AG04450 (cell line): Measurements from ENCODE around the gene DUSP16. TPM values are rescaled to one million over a fixed set of nuclear protein-coding genes. Genes with fewer than 3 reads are reported as not detected.

Source experiments
- CTCF ChIA-PET: fragments of 300-600, 350-600 bp; formaldehyde crosslinking; extraction: SDS; loops from one replicate; lab custom pipeline; 2022; ENCODE audit warnings: antibody characterized with exemption, inconsistent platforms; lab: Charles Lee
- POLR2A ChIA-PET: fragments of 350-600 bp; formaldehyde crosslinking; extraction: SDS; loops from one replicate; lab custom pipeline; 2021; ENCODE audit warnings: antibody characterized with exemption, inconsistent platforms; lab: Yijun Ruan, JAX
- DNase-seq: peaks from one replicate; pipeline ENCODE4 v3.0.0-alpha.2; 2011; ENCODE audit warnings: low read depth, low spot score
- H3K27ac ChIP-seq: one replicate; pipeline ENCODE4 v1.5.1; 2012; ENCODE audit warnings: low read depth, low read length, control low read depth
- H3K27me3 ChIP-seq: one replicate; pipeline ENCODE4 v1.6.0; 2012; ENCODE audit warnings: low read length; ENCODE audit not compliant: control insufficient read depth, insufficient read depth
- H3K4me3 ChIP-seq: 2 replicates; pipeline ENCODE4 v1.5.1; 2011; ENCODE audit warnings: mild to moderate bottlenecking, low read depth, low read length, control low read depth
- H3K9me3 ChIP-seq: 2 replicates; pipeline ENCODE4 v1.5.1; 2012; ENCODE audit warnings: low read length; ENCODE audit not compliant: control insufficient read depth, insufficient read depth
- CTCF ChIP-seq: IDR thresholded peaks from 2 replicates; pipeline ENCODE4 v1.5.1; 2011; ENCODE audit warnings: low read depth, low read length, control low read depth, inconsistent platforms
- polyA plus RNA-seq: library from polyadenylated mRNA; depleted of rRNA; stranded (reverse); fragments of >200 nt; gene quantifications from 2 replicates; pipeline ENCODE4 v1.2.3, GENCODE V29; 2011

DUSP16 gene
- polyA plus RNA-seq, 1 experiment: 12.8 TPM

DNA sequence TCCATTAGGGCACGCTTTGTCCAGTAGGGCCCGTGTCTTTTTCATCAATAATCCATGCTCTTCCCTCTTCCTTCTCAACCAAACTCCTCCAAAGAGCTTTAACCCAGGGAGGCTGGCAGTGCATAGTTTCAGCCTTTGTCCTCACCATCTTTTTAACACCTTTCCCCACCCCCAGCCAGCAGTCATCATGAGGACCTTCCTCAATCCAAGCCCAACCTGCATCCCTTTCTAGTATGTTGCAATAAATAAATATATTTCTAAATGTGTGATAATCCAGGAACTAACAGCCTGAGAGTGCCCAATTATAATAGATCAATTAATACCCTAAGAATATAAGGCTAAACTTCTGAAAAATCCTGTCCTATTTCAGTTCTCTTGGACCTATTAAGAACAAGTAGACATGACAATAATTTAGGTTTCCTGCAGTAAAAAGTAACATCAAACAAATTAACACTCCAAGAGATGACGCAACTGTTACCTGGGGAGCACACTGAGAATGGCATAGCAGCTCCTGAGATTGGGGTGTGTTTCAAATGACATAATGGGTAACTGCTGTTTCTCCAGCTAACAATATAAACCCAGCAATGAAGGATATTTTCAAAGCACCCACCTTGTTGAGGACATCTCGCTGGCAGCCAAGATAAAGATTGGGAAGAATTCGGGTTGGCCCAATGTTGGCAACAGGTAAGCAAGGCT is 62.6 kb downstream of the DUSP16 start:
- no peak for TF ChIP-seq CTCF
- H3K27ac ChIP-seq: no peak overlapping the region
- no peaks in the 10 kb centered on the region for H3K27me3 ChIP-seq
- H3K4me3 ChIP-seq: no peak overlapping the region
- DNase-seq: no peak
- H3K9me3 ChIP-seq: no peaks in the 10 kb centered on the region
- ChIA-PET CTCF (no interaction called here), POLR2A (no interaction called here)

- DNase-seq: no peak
- POLR2A ChIA-PET: no interaction called here
- Histone ChIP-seq H3K9me3 (no peaks in the 10 kb centered on the region), H3K4me3 (no peak overlapping the region), H3K27me3 (no peaks in the 10 kb centered on the region), H3K27ac (no peak overlapping the region)
- CTCF ChIA-PET: no interaction called here
- no peak for TF ChIP-seq CTCF
Observed at GRCh38 chr12:12498210-12498609, 64.5 kb downstream of the DUSP16 start.

DNA sequence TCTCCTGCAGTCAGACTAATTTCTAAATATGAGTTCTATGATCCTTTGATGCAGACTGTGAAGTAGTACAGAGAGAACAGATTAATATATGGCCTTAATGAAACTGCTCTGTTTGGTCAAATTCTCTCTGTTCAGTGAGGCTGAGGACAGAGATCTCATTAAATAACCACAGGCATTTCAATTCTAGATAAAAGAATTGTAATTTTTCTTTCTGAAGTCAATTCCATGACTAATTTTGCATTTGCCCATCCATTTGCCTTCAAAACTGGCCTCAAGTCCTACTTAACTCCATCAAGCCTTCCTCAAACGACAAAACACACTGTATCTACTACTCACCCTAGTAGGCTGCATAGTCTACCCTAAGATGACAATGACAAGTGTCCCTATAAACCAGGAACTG is 67.1 kb downstream of the DUSP16 start:
- Histone ChIP-seq H3K27ac (no peak overlapping the region), H3K4me3 (no peak overlapping the region), H3K27me3 (no peaks in the 10 kb centered on the region), H3K9me3 (no peaks in the 10 kb centered on the region)
- no peak for TF ChIP-seq CTCF
- DNase-seq: no peak
- POLR2A ChIA-PET: no interaction called here
- CTCF ChIA-PET: no interaction called here

GRCh38 chr12:12492547-12492946 is 70.1 kb downstream of the DUSP16 start:
- no peak overlapping the region for H3K4me3 ChIP-seq
- H3K9me3 ChIP-seq: no peaks in the 10 kb centered on the region
- no peak for DNase-seq
- ChIA-PET CTCF (no interaction called here), POLR2A (no interaction called here)
- no peak overlapping the region for H3K27ac ChIP-seq
- no peak for TF ChIP-seq CTCF
- no peaks in the 10 kb centered on the region for H3K27me3 ChIP-seq

DNA sequence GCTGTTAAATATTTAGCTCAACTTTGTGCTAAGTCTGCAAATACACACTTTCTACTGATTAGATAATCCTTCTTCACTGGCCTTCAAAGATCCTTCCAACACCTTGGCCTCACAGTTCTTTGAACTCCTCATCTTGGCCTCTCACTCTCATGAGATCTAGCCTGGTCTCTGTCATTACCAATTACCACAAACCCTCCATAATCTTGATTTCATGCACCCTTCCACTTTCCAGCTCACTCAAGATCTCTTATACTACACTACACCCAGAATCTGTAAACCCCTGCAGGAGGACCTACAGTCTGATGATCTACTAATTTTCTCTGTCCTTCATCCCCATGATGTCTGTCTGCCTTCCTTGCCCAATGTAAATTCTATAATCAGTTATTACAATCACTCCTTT is 71.1 kb downstream of the DUSP16 start:
- no peak for TF ChIP-seq CTCF
- DNase-seq: no peak
- ChIA-PET POLR2A (no interaction called here), CTCF (no interaction called here)
- Histone ChIP-seq H3K4me3 (no peak overlapping the region), H3K27ac (no peak overlapping the region), H3K27me3 (no peaks in the 10 kb centered on the region), H3K9me3 (no peaks in the 10 kb centered on the region)
